Panc1 (cell line): ENCODE results near the gene NOS1AP. TPM values are rescaled to one million over a fixed set of nuclear protein-coding genes. Genes with fewer than 3 reads are reported as not detected.

Source experiments
- ATAC-seq: fragments of 200-7000 bp; cut with Tn5 transposase; 2 replicates; pipeline ENCODE4 v1.9.1; 2020; ENCODE audit warnings: mild to moderate bottlenecking, moderate library complexity
- BruUV-seq: library from RNA; stranded (reverse); fragments of 400-500 nt; replicated peaks from 2 replicates; lab custom pipeline; 2021; lab: Mats Ljungman, UMichigan
- CTCF ChIA-PET: fragments of 300-600 bp; sonication (Branson Sonifier 250); formaldehyde crosslinking; loops from one replicate; lab custom pipeline; 2022; ENCODE audit warnings: antibody characterized with exemption; lab: Charles Lee
- POLR2A ChIA-PET: fragments of 300-600 bp; sonication (Branson Sonifier 250); formaldehyde crosslinking; loops from one replicate; lab custom pipeline; 2022; ENCODE audit warnings: antibody characterized with exemption; lab: Charles Lee
- DNase-seq: peaks from one replicate; pipeline ENCODE4 v3.0.0-alpha.2; 2010; ENCODE audit warnings: low read depth, low spot score
- H3K27ac ChIP-seq: 2 replicates; pipeline ENCODE4 v1.5.1; 2011; ENCODE audit warnings: mild to moderate bottlenecking, low read length, inconsistent platforms
- H3K27me3 ChIP-seq: fragments of 200-500 bp; sonication (Bioruptor generic); 2 replicates; pipeline ENCODE4 v1.6.0; 2014; ENCODE audit warnings: low read length, inconsistent platforms; ENCODE audit not compliant: control insufficient read depth, insufficient read depth
- H3K36me3 ChIP-seq: fragments of 200-500 bp; sonication (Bioruptor generic); 2 replicates; pipeline ENCODE4 v1.5.1; 2014; ENCODE audit warnings: inconsistent platforms, mild to moderate bottlenecking, low read length, moderate library complexity; ENCODE audit not compliant: control insufficient read depth, insufficient read depth
- H3K4me1 ChIP-seq: 2 replicates; pipeline ENCODE4 v1.5.1; 2011; ENCODE audit warnings: inconsistent platforms, mild to moderate bottlenecking, low read length, moderate library complexity; ENCODE audit not compliant: control insufficient read depth, insufficient read depth
- H3K4me3 ChIP-seq, 2 experiments: 2 replicates each; pipeline ENCODE4 v1.5.1; 2011 to 2012; ENCODE audit warnings: low read depth in 2 of 2, low read length in 2 of 2, mild to moderate bottlenecking in 2 of 2, inconsistent platforms in 1 of 2, moderate library complexity in 1 of 2
- H3K9me3 ChIP-seq: fragments of 200-500 bp; sonication (Bioruptor generic); 2 replicates; pipeline ENCODE4 v1.5.1; 2014; ENCODE audit warnings: low read depth, mild to moderate bottlenecking, inconsistent platforms, low read length, moderate library complexity; ENCODE audit not compliant: control insufficient read depth, insufficient read depth
- POLR2AphosphoS5 ChIP-seq: IDR thresholded peaks from 2 replicates; pipeline ENCODE4 v1.6.1; 2012; ENCODE audit warnings: mild to moderate bottlenecking, low read depth, low read length, moderate library complexity
- SIN3A ChIP-seq: IDR thresholded peaks from 2 replicates; pipeline ENCODE4 v1.6.1; 2012; ENCODE audit warnings: low read depth, mild to moderate bottlenecking, low read length, moderate library complexity, borderline replicate concordance; ENCODE audit not compliant: insufficient read depth
- TCF7L2 ChIP-seq: IDR thresholded peaks from 2 replicates; pipeline ENCODE4 v1.6.1; 2011; ENCODE audit warnings: mild to moderate bottlenecking, low read depth, low read length, inconsistent platforms
- in situ Hi-C: cut with HindIII; loops from 2 replicates; pipeline ENCODE4 v1.10.0; 2016; ENCODE audit warnings: low sequenced_read_pairs, low pct_unique_long_range_greater_than_20kb
- intact Hi-C: fragments of 100-400 bp; cut with micrococcal nuclease; formaldehyde crosslinking; loops from one replicate; pipeline ENCODE4 v1.10.0; 2022; ENCODE audit not compliant: unreplicated experiment
- total RNA-seq: library from RNA; stranded (reverse); gene quantifications from one replicate; pipeline ENCODE4 v1.2.1, GENCODE V29; 2021; ENCODE audit not compliant: unreplicated experiment
- TF ChIP-seq, protein P1 (sequence below): fragments of 450-650 bp; IDR thresholded peaks from 2 replicates; pipeline ENCODE4 v1.5.1; 2017; ENCODE audit warnings: mild to moderate bottlenecking
- TF ChIP-seq, protein P2 (sequence below), 2 experiments: IDR thresholded peaks; 2 replicates each; pipeline ENCODE4 v1.6.1; 2011 to 2012; ENCODE audit warnings: low read depth in 2 of 2, control low read depth in 1 of 2, low read length in 1 of 2, mild to moderate bottlenecking in 1 of 2, moderate library complexity in 1 of 2; ENCODE audit not compliant: insufficient read depth in 1 of 2

NOS1AP gene
- total RNA-seq, 1 experiment from 2014 or later, result 27.9 TPM

DNA sequence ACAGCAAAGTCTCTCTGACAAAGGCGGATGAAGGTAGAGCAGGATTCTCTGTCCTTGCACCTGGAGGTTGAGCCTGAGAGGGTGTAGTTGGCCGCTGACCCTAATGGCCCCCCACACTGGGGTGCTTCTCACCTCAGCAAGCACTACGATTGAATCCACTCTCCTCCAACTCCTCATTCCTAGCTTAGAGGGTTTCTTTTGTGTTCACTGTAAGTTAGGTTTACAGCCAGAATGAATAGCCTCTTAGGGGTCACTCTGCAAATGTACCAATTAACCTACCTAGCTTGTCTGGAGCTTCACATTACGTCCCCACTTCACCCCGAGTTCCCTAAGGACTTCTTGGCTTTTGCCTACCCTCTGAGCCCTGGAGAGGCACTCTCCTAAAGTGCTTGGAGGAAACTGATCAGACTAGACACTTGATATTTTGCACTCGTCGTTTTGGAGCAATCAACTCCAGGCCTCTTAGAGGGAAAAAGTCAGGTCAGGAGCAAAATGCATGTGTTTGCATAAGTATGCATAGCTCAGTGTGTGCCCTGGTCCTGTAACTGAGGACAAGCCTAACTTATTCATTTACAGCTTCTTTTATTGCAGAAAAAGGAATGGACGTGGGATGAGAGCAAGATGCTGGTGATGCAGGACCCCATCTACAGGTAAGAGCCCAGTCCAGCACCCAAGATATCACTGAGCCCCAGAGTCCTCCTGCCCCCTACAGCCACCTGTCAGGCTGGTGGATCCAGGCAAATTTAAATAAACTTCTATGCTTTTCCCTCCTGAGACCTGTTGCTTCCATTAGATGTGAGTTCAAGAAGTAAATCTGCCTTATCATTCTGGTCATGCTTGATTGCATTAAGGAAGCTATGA, 230.8 kb downstream of the NOS1AP start:
- Histone ChIP-seq H3K36me3 (no peaks in the 10 kb centered on the region), H3K27ac (no peak overlapping the region), H3K4me3 (no peak overlapping the region), H3K9me3 (no peaks in the 10 kb centered on the region), H3K4me1 (no peaks in the 10 kb centered on the region), H3K27me3 (no peaks in the 10 kb centered on the region)
- ChIA-PET POLR2A (no interaction called here), CTCF (no interaction called here)
- ATAC-seq, result 0 out of 2 replicates have a peak, but pooled peaks have one; percentile 15
- in situ Hi-C loops, result no loop called here
- intact Hi-C loops, result no loop called here
- TF ChIP-seq SIN3A (no peak), POLR2AphosphoS5 (no peak)
- BruUV-seq, result no TSS peak
- DNase-seq, result no peak

DNA sequence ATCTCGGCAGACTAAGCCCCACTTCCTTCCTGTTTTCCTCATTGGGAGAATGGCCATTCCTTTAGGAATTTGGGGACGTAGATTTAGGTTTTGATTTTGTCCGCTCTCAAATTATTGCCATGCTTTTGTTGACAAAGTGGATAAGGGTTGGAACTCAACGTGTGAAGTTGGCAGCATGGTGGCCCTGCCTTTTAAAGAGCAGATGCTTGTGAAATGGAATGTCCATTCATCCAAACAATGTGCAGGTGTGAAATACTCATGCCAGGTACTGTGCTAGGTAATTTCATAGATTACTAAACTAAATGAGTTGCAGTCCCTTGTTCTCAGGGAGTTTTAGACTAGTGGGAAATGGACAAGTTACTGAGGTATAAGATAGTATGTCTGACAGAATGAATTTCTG, 232.2 kb downstream of the NOS1AP start:
- in situ Hi-C loops, result no loop called here
- TF ChIP-seq TCF7L2 (no peak), SIN3A (no peak), POLR2AphosphoS5 (no peak)
- TF ChIP-seq, protein P1, sequence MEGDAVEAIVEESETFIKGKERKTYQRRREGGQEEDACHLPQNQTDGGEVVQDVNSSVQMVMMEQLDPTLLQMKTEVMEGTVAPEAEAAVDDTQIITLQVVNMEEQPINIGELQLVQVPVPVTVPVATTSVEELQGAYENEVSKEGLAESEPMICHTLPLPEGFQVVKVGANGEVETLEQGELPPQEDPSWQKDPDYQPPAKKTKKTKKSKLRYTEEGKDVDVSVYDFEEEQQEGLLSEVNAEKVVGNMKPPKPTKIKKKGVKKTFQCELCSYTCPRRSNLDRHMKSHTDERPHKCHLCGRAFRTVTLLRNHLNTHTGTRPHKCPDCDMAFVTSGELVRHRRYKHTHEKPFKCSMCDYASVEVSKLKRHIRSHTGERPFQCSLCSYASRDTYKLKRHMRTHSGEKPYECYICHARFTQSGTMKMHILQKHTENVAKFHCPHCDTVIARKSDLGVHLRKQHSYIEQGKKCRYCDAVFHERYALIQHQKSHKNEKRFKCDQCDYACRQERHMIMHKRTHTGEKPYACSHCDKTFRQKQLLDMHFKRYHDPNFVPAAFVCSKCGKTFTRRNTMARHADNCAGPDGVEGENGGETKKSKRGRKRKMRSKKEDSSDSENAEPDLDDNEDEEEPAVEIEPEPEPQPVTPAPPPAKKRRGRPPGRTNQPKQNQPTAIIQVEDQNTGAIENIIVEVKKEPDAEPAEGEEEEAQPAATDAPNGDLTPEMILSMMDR, result no peak
- TF ChIP-seq, protein P2, sequence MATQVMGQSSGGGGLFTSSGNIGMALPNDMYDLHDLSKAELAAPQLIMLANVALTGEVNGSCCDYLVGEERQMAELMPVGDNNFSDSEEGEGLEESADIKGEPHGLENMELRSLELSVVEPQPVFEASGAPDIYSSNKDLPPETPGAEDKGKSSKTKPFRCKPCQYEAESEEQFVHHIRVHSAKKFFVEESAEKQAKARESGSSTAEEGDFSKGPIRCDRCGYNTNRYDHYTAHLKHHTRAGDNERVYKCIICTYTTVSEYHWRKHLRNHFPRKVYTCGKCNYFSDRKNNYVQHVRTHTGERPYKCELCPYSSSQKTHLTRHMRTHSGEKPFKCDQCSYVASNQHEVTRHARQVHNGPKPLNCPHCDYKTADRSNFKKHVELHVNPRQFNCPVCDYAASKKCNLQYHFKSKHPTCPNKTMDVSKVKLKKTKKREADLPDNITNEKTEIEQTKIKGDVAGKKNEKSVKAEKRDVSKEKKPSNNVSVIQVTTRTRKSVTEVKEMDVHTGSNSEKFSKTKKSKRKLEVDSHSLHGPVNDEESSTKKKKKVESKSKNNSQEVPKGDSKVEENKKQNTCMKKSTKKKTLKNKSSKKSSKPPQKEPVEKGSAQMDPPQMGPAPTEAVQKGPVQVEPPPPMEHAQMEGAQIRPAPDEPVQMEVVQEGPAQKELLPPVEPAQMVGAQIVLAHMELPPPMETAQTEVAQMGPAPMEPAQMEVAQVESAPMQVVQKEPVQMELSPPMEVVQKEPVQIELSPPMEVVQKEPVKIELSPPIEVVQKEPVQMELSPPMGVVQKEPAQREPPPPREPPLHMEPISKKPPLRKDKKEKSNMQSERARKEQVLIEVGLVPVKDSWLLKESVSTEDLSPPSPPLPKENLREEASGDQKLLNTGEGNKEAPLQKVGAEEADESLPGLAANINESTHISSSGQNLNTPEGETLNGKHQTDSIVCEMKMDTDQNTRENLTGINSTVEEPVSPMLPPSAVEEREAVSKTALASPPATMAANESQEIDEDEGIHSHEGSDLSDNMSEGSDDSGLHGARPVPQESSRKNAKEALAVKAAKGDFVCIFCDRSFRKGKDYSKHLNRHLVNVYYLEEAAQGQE (IDR thresholded peaks at IDR 0.05; ENCODE audit: insufficient read depth in 1 of 2, low read depth in 2 of 2, low read length in 1 of 2), result no peak
- Histone ChIP-seq H3K27me3 (no peaks in the 10 kb centered on the region), H3K4me1 (no peaks in the 10 kb centered on the region), H3K4me3 (no peak overlapping the region), H3K9me3 (no peaks in the 10 kb centered on the region), H3K27ac (no peak overlapping the region), H3K36me3 (no peaks in the 10 kb centered on the region)
- DNase-seq (no peak), ATAC-seq (no peak)
- ChIA-PET POLR2A (no interaction called here), CTCF (interaction anchor here (0.6 kb wide), 1 partner anchor 265 kb away, joined by 9 read pairs; no protein-coding TSS in a partner anchor)
- no TSS peak for BruUV-seq
- intact Hi-C loops, result no loop called here
